K562 (cell line): ENCODE measurements around the gene NRG3. TPM values are rescaled to one million over a fixed set of nuclear protein-coding genes. Genes with fewer than 3 reads are reported as not detected.
"Not testable (repeated sequence)": the region's sequence is repeated elsewhere in the genome, so short reads cannot be mapped to it uniquely, and the experiment has no call there.

Experiments used
- ATAC-seq: fragments of 200-7000 bp; cut with Tn5 transposase; 3 replicates; pipeline ENCODE4 v1.9.1; 2020; ENCODE audit warnings: moderate library complexity
- BruUV-seq: library from RNA; stranded (reverse); fragments of 400-500 nt; replicated peaks from 2 replicates; lab custom pipeline; 2021; lab: Mats Ljungman, UMichigan
- CTCF ChIA-PET: fragments of 300-600 bp; formaldehyde crosslinking; extraction: SDS; loops from one replicate; lab custom pipeline; 2021; ENCODE audit warnings: low intra/inter-chr PET ratio; lab: Yijun Ruan, JAX
- POLR2A ChIA-PET: fragments of 300-600, 350-650 bp; sonication (Branson Sonifier 250); formaldehyde crosslinking; extraction: SDS; loops from one replicate; lab custom pipeline; 2021; ENCODE audit warnings: antibody characterized with exemption, inconsistent platforms; lab: Yijun Ruan, JAX
- DNase-seq, 4 experiments: peaks; one replicate each; pipeline versions ENCODE4 v3.0.0 to v3.0.0-alpha.2; 2011 to 2018; ENCODE audit warnings: low spot score in 3 of 4, mixed read lengths in 3 of 4; ENCODE audit errors: extremely low read depth in 1 of 4
- FAIRE-seq: peaks from 2 replicates; lab custom pipeline; 2011; peaks lifted over from hg19 to GRCh38; lab: Jason Lieb, UNC
- H2AFZ ChIP-seq: 2 replicates; pipeline ENCODE4 v1.6.0; 2011; ENCODE audit warnings: low read depth, low read length, control low read depth, inconsistent platforms
- H3K27ac ChIP-seq: fragments of 200-600 bp; 3 replicates; pipeline ENCODE4 v1.8.0; 2011; ENCODE audit warnings: low read depth, mild to moderate bottlenecking, control low read depth, inconsistent platforms, low read length, moderate library complexity, mixed read lengths; ENCODE audit errors: extremely low read depth
- H3K27me3 ChIP-seq, 2 experiments: fragments of 300-600 bp in 1 of 2; 2 replicates in 1 of 2; 3 replicates in 1 of 2; pipeline versions ENCODE4 v1.6.0 to v1.8.0; 2011; ENCODE audit warnings: inconsistent platforms in 2 of 2, low read length in 2 of 2, mild to moderate bottlenecking in 1 of 2, mixed read lengths in 1 of 2, moderate library complexity in 1 of 2; ENCODE audit not compliant: control insufficient read depth in 2 of 2, insufficient read depth in 2 of 2
- H3K36me3 ChIP-seq: fragments of 300-600 bp; 3 replicates; pipeline ENCODE4 v1.8.0; 2011; ENCODE audit warnings: mild to moderate bottlenecking, low read length, inconsistent platforms; ENCODE audit not compliant: control insufficient read depth, insufficient read depth
- H3K4me1 ChIP-seq, 2 experiments: fragments of 200-600 bp in 1 of 2; replicated peaks in 1 of 2; 2 replicates in 1 of 2; 3 replicates in 1 of 2; pipeline versions ENCODE4 v1.5.1 to v1.8.0; 2011; ENCODE audit warnings: inconsistent platforms in 2 of 2, low read length in 2 of 2, mild to moderate bottlenecking in 1 of 2, mixed read lengths in 1 of 2, moderate library complexity in 1 of 2; ENCODE audit not compliant: control insufficient read depth in 2 of 2, insufficient read depth in 2 of 2
- H3K4me2 ChIP-seq: 2 replicates; pipeline ENCODE4 v1.6.1; 2011; ENCODE audit warnings: low read length, control low read depth, inconsistent platforms, mixed read lengths; ENCODE audit not compliant: insufficient read depth
- H3K4me3 ChIP-seq: fragments of 200-600 bp; sonication (generic), shearing (Covaris generic); 2 replicates; pipeline ENCODE4 v1.5.1; 2016; ENCODE audit warnings: control low read depth, inconsistent platforms
- H3K79me2 ChIP-seq: fragments of 200-600 bp; 3 replicates; pipeline ENCODE4 v1.8.0; 2011; ENCODE audit warnings: low read length, inconsistent platforms; ENCODE audit not compliant: control insufficient read depth, insufficient read depth
- H3K9ac ChIP-seq, 2 experiments: 2 replicates each; pipeline versions ENCODE4 v1.6.0 to v1.6.1; 2011; ENCODE audit warnings: low read depth in 2 of 2, low read length in 2 of 2, control low read depth in 1 of 2, inconsistent platforms in 1 of 2, mild to moderate bottlenecking in 1 of 2, mixed read lengths in 1 of 2; ENCODE audit not compliant: insufficient read depth in 1 of 2
- H3K9me1 ChIP-seq: one replicate; pipeline ENCODE4 v1.6.0; 2011; ENCODE audit warnings: inconsistent platforms, mild to moderate bottlenecking, low read length, moderate library complexity; ENCODE audit not compliant: control insufficient read depth, insufficient read depth
- H3K9me3 ChIP-seq: replicated peaks from 2 replicates; pipeline ENCODE4 v1.5.1; 2011; ENCODE audit warnings: low read depth, low read length, inconsistent platforms; ENCODE audit not compliant: control insufficient read depth, insufficient read depth
- H4K20me1 ChIP-seq: replicated peaks from 2 replicates; pipeline ENCODE4 v1.6.1; 2011; ENCODE audit warnings: low read length, inconsistent platforms, mixed read lengths; ENCODE audit not compliant: control insufficient read depth, insufficient read depth
- IRF9 ChIP-seq: fragments of 450-650 bp; IDR thresholded peaks from 2 replicates; pipeline ENCODE4 v1.6.1; 2016; ENCODE audit warnings: missing biosample characterization, missing genetic modification characterization
- RBBP5 ChIP-seq: fragments of 200-600 bp; sonication (generic); IDR thresholded peaks from 2 replicates; pipeline ENCODE4 v1.6.1; 2012; ENCODE audit warnings: borderline replicate concordance, mild to moderate bottlenecking, low read length, control low read depth, inconsistent platforms; ENCODE audit not compliant: insufficient read depth, poor library complexity, severe bottlenecking
- WGBS: fragments of 100-300 bp; shearing (Covaris generic); methylation state at CpG from one replicate; pipeline ENCODE4 v1.1.6; 2016; ENCODE audit warnings: low coverage, mixed read lengths; ENCODE audit not compliant: insufficient coverage; ENCODE audit errors: missing lambda C conversion rate; 5-methylcytosine and 5-hydroxymethylcytosine counted together
- in situ Hi-C: fragments of 300-500 bp; cut with MboI; formaldehyde crosslinking; loops from 4 replicates; pipeline ENCODE4 v1.15.0; 2018; ENCODE audit warnings: inconsistent platforms, mixed read lengths
- intact Hi-C: fragments of 100-400 bp; cut with micrococcal nuclease; formaldehyde crosslinking; loops from 2 replicates; pipeline ENCODE4 v1.14.2; 2022
- polyA plus RNA-seq, 8 experiments: library from polyadenylated mRNA; depleted of rRNA in 4 of 8; stranded (reverse) in 5 of 8; unstranded in 3 of 8; fragments of >200 nt; fragmentation: Nextera tagmentation in 2 of 8; fragmentation: Illumina TruSeq in 1 of 8; extraction: Ambion mirVana in 2 of 8; extraction: Trizol in 1 of 8; gene quantifications; 2 replicates each; pipeline versions ENCODE4 v1.2.1 to v1.2.3, GENCODE V29; 2011 to 2014; ENCODE audit warnings: inconsistent platforms in 1 of 8, missing spikeins in 1 of 8
- total RNA-seq, 7 experiments: library from RNA; depleted of rRNA in 6 of 7; stranded (reverse); fragments of >200 nt in 6 of 7; fragmentation: Illumina TruSeq in 2 of 7; extraction: Trizol in 2 of 7; gene quantifications; 2 replicates each; pipeline versions ENCODE4 v1.2.1 to v1.2.3, GENCODE V29; 2011 to 2021; ENCODE audit warnings: low replicate concordance in 1 of 7
- TF ChIP-seq, protein P1 (sequence below): fragments of 450-650 bp; formaldehyde crosslinking; IDR thresholded peaks from 2 replicates; pipeline ENCODE4 v1.4.0; 2020; ENCODE audit warnings: mild to moderate bottlenecking, mixed read lengths

The NRG3 gene
- total and polyA plus RNA-seq, 9 of the 15 experiments (the other 6 are each of a cell fraction or from before 2014, with no cell fraction given): not detected

DNA sequence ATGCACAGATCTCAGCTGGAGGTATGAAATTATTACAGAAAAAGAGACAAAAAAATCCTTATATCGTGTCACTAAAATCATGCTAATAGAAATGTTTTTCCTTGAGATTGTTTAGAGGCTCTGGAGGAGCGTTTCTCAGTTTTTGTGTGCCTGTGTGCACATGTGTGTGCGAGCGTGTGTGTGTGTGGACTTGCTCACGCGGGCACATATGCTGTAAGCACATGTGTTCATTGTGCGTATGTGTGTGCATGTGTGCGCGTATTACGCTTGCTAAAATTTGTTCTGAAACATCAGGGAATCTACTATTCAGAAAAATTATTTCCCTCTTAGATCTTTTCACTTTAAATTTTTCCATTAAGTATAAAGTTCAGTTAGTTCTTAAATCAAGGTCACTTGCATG is 1111.2 kb downstream of the NRG3 start:
- TF ChIP-seq IRF9 (tag) (no peak), RBBP5 (no peak)
- TF ChIP-seq, protein P1, sequence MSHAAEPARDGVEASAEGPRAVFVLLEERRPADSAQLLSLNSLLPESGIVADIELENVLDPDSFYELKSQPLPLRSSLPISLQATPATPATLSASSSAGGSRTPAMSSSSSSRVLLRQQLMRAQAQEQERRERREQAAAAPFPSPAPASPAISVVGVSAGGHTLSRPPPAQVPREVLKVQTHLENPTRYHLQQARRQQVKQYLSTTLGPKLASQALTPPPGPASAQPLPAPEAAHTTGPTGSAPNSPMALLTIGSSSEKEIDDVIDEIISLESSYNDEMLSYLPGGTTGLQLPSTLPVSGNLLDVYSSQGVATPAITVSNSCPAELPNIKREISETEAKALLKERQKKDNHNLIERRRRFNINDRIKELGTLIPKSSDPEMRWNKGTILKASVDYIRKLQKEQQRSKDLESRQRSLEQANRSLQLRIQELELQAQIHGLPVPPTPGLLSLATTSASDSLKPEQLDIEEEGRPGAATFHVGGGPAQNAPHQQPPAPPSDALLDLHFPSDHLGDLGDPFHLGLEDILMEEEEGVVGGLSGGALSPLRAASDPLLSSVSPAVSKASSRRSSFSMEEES (CRISPR knock-in tag): no peak
- Histone ChIP-seq H3K4me1 (no peaks in the 10 kb centered on the region), H3K27me3 (no peaks in the 10 kb centered on the region), H4K20me1 (no peaks in the 10 kb centered on the region), H3K4me2 (no peak overlapping the region), H3K79me2 (no peaks in the 10 kb centered on the region), H3K9me1 (no peaks in the 10 kb centered on the region), H3K4me3 (no peak overlapping the region), H3K27ac (no peak overlapping the region), H3K9ac (no peak overlapping the region), H3K36me3 (no peaks in the 10 kb centered on the region), H3K9me3 (no peaks in the 10 kb centered on the region; the same call in 1 of the 2 replicates), H2AFZ (no peak overlapping the region)
- BruUV-seq: no TSS peak
- FAIRE-seq (no peak), ATAC-seq (no peak), DNase-seq (no peak)
- CTCF ChIA-PET: no interaction called here
- POLR2A ChIA-PET: no interaction called here
- in situ Hi-C loops (no loop called here), intact Hi-C loops (no loop called here)
- 2% methylated on average over 10 of the region's 10 CpGs for WGBS

GRCh38 chr10:83006479-83006878 is 1131.5 kb downstream of the NRG3 start:
- FAIRE-seq, H3K4me2 ChIP-seq, ATAC-seq, H3K27ac ChIP-seq, H2AFZ ChIP-seq, H4K20me1 ChIP-seq, CTCF ChIA-PET, BruUV-seq, in situ Hi-C loops, H3K4me1 ChIP-seq, H3K79me2 ChIP-seq, POLR2A ChIA-PET, intact Hi-C loops, H3K4me3 ChIP-seq, H3K9me3 ChIP-seq, H3K27me3 ChIP-seq, DNase-seq, H3K36me3 ChIP-seq, H3K9ac ChIP-seq, H3K9me1 ChIP-seq: not testable (repeated sequence)
- 2% methylated on average over 8 of the region's 8 CpGs for WGBS
